NCI-H1436 treated with DMSO at 0.1 percent for 48 hours (cell line): Measurements from ENCODE around the gene APIP.

Experiments used
- DNase-seq: peaks from one replicate; lab custom pipeline; 2025; lab: John Stamatoyannopoulos, UW

The APIP gene

DNA sequence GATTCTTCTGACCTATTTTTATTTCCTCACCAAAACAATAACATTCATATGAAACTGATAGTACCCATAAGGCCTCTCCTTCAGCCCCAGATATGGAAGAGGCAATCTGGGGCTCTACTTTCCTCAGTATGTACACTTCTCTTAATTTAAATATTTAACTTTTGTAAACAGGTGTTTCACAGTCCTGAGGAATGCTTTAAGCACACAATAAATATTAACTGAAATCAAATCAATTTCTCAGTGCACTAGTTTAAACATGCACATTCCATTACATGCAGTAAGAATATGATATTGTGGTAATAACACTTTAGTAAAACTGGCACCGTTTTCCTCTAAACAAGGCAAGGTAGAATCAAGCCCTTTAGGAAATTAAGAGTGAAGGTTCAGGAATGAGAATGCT is 28.9 kb downstream of the APIP start:
- DNase-seq: no peak

DNA sequence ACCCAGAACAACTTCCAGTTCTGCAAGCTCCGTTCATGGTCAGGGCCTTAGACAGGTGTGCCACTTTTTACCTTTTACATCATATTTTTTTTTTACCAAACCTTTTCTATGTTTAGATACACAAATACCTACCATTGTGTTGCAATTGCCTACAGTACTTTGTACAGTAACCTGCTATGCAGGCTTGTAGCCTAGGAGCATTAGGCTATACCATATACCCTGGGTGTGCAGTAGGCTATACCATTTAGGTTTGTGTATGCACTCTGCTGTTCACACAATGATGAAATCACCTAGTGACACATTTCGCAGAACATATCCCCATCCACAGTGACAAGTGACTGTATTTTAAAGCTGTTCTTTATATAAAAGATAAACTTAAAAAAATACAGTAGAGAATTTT is 29.6 kb downstream of the APIP start:
- no peak for DNase-seq

DNA sequence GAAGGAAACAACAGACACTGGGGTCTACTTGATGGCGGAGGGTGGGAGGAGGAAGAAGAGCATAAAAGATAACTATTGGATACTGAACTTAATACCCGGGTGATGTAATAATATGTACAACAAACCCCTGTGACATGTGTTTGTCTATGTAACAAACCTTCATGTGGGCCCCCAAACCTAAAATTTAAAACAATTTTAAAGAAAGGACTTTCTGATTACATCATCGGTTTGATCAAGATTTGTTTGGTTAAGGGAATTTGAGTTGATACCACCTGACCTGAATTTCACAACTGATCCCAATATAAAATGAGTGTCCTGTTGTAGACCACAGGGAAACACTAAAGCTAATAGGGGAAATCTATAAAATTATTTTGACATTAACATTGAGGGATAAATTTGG is 34.3 kb downstream of the APIP start:
- no peak for DNase-seq

DNA sequence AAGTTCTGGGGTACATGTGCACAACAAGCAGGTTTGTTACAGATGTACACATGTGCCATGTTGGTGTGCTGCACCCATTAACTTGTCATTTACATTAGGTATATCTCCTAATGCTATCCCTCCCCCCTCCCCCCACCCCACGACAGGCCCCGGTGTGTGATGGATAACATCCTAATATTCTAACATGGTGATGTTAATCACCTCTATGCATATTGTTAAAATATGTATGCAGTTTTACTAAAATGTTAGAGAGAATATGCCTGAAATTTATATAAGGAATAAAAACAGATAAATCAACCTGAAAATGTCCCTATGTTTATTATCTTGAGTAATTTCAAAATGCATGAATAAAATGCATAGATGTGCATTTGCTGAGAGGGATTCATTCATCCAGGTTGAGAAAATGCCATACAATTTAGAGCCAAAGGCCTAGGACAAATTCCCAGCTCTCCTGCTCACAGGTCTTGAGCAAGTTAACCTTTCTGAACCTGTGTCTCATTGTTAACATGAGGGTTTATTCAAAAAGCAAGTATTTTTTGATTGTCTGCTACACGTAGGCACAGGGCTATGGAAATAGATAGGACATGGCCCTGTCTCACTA is 38.7 kb downstream of the APIP start:
- DNase-seq: no peak

DNA sequence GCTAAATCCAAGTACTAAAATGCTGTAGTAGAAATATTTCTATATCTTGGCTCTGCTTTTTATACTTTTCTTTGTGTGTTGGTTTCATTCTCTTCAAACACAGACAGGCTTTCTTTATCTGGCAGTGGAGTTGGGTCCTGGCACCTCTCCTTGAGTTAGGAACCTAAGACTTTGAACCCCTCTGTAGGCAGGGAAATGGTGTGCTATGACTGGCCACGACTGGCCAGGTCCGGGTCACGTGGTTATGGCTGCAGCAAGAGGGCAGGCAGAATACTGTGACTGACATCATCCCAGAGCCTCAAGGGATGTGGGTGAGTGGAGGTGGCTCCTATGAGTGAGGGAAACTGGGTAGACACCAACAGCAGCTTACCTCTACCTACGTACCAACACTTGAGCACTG is 42.0 kb downstream of the APIP start:
- DNase-seq: no peak

DNA sequence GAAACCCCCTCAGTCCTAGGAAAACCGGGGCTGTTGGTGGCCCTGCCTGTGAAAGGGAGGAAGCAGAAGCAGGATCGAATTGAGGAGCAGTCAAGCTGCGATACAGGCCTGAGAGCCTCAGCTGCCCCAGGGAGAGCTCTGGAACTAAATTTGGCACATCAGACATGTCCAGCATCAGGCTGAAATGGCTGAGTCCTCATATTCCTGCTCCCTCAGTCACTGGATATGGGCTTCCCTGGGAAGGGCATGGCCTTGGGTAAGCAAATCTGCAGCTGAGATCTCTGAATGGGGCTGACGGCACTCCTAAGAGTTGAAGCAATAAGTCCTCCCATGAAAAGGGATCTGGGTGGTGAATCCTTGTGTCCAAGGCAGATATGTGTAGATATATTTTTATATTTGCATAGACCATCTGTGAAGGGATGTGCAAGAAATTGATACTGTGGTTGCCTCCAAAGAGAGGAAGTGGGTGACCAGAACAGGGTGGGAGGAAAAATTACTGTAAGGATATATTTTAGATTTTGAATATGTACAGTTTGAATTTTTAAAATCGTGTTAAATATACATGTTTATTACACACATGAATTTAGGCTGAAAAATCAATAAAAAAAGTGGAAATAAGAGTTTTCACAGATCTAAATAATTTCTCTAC is 45.5 kb downstream of the APIP start:
- no peak for DNase-seq

DNA sequence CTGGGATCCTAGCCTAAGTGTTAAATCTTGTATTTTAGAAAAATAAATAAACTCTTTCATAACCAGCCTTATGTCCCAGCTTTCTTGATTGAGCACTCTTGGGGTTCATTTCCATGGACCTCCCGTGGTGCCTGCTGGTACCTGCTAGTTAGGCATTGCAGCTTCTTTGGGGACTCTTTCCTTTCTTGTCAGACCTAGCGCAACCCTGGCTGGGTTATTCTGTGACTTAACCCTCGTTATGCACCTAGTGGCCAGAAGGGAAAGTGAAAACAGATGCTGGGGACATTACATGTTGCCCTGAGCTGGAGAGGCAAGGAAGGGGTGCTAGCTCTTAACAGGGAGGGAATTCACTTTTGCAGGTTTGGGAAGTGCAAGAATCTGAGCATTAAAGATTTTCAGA is 46.8 kb downstream of the APIP start:
- no peak for DNase-seq

DNA sequence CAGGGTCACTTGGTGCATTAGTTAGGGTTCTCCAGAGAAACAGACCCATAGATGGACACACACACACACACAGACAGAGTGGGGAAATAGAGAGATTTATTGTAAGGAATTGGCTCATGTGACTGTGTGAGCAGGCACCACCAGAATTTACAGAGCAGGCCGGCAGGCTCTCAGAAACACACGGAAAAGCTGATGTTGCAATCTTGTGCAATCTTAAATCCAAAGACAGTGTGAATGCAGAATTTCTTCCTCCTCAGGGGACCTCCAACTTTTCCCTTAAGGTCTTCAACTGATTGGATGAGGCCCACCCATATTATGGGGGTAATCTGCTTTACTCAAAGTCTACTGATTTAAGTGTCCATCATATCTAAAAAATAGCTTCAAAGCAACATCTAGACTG is 49.8 kb downstream of the APIP start:
- DNase-seq: no peak

DNA sequence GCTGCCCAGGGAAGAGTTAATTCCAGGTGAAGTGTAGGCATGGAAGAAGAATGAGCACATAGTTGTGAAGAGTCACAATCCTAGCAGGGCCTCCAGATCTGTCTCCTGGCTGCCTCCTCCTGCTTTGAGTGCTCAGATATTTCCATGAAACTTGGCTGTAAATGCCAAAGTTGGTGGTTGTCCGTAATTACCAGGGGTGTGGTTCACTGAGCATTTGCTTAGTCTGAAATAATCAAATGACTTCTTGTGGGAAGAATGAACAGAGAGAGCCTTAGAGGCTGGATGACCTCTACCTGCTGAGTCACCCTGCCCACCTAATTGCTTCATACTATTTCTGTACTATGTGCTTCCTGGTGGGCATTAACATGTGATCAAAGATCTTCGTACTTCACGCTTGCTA is 50.9 kb downstream of the APIP start:
- no peak for DNase-seq

DNA sequence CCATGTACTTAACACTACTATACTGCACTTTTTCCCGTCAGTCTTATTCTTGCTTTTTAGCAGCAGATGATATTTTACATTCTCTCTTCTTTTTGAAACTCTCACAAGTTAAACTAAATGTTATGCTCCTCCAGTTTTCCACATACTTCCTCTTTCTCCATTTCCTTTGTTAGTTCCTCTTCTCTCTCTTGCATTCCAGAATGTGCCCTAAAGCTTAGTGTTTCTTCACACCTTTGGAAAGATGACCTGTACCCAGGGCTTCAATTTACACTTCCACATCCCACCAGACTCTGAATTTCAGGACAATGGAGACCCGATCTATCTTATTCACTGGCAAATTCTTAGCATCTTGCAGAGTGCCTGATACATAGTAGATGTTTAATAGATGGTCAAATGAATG is 51.8 kb downstream of the APIP start:
- no peak for DNase-seq

DNA sequence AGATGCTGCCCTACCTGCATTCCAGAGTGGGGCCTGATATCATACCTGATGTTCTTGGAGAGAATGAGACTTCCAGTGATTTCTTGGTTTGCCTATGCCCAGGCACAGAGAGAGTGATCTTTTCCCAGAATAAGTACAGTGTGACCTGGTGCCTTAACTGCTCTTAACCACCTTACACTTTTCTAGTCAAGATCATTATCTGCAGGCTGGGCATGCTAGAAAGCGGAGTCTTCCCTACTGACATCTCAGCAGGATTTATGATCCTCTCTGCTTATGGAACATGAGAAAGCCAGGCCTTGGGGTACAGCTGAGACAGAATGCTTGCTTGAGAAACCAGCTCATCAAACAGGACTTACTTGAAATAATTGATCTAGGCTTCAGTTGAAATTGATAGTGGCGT is 53.1 kb downstream of the APIP start:
- no peak for DNase-seq

DNA sequence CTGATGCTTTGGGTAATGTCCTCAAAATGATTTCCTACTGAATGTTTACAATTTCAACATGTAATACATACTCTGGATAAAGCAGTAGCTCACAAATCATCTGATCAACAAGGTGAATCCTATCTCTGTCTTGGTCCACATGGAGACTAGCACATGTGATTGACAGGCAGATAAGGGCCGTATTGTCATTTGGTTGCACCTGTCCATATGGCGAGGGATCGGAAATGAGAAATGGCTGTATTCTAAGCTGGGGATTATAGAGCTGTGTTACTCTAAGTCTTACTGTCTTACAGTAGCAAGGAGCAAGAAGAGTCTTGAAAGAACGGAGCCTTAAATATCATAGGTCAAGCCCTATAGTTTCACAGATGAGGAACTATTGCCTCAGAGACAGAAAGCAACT is 55.7 kb downstream of the APIP start:
- no peak for DNase-seq

DNA sequence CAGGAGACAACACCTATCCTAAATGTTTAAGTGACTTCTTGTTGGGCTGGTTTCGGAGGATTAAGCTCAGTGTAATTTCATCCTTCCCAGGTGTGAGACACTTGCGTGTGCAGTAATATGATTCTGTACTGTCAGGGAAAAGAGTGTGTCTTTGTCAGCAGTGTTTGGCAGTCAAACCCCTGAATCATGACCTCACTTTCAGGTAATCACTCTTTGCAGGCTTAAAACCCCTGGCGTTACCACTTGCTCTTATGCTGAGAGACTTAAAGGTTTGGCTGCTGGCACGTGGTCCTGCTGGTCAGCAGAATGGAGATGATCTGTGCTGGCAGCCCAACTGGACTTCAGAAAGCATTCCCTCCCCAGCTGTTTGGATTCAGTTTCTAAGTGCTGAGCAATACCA is 56.1 kb downstream of the APIP start:
- no peak for DNase-seq

DNA sequence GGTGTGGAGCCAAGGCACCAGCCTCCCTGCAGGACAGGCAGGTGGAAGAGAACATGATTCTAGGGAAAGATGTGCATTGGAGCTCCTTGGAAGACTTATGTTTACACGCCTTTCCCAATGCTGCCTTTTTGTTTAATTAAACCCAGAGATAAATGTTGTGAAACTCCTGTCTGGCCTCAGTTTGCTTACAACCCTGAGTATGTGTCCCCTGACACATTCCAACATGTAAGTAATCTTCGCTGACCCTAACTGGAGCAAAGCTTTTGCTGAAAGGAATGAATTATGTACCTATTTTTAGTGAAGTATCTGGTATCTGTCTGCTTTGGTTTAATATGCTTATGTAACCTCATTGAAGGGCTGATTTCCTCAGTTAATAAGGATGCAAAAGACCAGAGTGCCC is 56.7 kb downstream of the APIP start:
- DNase-seq: no peak

DNA sequence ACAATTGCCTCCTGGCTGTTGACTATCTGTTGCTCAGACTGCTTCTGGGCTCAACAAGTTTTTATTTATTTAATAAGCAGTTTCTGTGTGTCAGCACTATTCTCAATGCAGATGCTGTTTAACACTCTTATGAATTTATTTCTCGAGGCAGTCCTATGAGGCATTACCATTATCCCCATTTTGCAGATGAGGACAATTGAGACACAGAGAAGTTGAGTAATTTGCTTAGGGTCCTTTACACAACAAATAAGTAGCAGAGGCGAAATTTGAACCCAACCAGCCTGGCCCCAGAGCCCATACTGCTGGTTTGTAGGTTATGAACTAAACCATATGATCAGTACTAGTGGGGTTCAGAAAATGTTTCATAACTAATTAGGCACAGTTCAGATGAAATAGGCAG is 58.7 kb downstream of the APIP start:
- DNase-seq: no peak

DNA sequence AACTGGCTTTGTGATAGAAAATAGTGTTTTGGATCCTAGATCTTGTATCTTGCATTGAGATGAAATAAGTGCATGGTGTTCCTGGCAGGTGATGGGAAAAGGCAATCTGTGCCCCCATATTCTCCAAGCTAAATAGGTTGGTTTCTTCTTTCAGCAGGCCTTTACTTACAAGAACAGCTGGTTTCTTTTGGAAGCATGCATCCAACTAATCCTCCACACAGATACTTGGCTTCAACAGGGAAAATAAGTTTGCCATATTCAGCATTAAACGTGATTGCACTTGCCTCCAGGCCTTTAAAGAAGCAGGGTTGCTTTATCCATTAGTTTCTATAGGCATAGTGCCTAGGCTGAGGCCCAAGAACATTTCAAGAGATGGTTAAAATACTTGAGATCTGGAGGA is 59.9 kb downstream of the APIP start:
- no peak for DNase-seq

DNA sequence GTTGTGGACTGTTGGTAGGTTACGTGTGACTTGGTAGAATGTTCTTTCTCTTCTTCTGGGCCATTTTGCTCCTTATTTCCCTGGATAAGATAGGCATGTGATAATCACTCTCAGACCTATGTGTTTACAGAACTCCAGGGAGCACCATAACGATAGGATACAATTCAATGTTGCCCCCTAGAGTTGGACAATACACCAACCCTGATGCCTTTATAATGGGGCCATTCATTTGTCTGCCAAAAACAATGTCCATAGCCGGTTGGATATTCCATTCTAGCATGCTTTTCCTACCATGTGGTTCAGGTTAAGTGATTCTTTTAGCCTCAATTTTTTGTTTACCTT is 60.5 kb downstream of the APIP start:
- no peak for DNase-seq

DNA sequence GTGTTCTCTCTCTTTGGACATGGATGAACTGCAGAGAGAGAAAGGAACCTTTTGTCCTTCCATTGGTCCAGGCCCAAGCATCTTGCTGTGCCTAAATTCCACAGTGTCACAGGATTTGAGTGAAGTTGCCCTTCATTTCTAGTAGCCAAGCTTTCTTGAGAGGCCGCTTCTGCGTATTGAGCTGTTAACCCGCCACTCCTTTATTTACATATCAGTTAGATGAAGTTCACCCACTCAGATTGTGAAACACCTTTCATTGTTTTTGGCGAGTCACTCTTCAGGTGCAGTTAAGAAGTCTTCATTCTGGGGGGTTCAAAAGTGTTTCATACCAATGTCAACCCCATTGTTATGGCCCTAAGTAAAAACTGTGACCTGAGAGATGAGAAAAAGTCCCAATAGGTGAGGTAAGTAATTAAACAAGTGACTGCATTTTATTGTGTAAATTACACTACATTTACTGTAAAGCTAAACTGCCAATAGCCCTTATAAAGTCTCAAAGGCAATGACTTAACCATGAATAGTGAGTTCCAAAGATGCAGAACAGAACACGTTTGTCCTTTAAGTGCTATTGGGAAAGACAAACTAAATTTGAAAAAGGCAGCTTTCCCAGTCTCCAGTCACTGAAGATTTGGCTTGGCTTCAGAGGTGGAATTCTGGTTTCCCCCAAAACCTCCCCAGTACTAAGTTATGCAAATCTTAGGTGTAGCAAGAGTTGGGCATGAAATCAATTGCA is 61.0 kb downstream of the APIP start:
- no peak for DNase-seq

DNA sequence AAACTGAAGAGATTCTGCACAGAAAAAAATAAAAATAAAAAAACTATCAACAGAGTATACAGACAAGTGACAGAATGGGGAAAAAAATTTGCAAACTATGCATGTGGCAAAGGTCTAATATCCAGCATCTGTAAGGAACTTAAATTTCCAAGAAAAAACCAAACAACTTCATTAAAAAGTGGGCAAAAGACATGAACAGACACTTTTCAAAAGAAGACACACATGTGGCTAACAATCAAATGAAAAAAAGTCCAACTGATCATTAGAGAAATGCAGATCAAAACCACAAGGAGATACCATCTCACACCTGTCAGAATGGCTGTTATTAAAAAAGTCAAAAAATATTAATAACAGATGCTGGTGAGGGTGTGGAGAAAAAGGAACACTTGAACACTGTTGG is 64.3 kb downstream of the APIP start:
- no peak for DNase-seq

DNA sequence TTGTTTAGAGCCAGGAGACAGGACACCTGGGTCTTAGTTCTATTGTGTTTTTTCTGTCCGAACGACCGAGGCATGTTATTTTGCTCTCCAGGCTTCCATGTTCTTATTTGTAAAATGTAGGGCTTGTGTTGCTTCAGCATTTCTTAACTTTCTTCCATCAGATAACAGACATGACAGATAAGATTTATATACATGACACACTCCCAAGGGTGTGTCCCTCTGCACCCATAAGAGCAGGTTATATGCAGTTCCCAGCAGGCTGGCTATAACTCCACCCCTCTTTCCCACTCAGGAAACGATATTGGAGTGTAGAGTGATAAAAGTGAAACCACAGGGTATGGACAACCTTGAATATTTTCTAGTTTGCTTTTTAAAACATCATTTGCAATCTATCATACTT is 65.8 kb downstream of the APIP start:
- no peak for DNase-seq

DNA sequence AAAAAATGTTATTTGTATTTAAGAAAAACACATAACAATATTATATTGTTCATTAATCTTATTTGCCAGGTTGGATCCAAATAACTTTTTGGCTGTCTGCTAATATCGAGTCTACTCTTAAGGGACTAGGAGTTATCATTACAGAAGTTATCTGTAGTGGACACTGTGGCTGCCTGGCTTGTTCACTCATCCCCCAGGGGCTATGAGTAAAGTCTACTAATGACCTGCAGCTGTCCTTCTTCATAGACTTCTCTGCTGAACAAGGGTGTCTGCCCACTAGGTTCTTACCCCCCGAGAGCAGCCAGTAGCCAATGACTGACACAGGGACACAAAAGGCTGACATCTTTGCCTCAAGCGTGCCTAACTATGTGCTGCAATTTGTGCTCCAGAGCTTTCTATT is 69.7 kb downstream of the APIP start:
- no peak for DNase-seq

DNA sequence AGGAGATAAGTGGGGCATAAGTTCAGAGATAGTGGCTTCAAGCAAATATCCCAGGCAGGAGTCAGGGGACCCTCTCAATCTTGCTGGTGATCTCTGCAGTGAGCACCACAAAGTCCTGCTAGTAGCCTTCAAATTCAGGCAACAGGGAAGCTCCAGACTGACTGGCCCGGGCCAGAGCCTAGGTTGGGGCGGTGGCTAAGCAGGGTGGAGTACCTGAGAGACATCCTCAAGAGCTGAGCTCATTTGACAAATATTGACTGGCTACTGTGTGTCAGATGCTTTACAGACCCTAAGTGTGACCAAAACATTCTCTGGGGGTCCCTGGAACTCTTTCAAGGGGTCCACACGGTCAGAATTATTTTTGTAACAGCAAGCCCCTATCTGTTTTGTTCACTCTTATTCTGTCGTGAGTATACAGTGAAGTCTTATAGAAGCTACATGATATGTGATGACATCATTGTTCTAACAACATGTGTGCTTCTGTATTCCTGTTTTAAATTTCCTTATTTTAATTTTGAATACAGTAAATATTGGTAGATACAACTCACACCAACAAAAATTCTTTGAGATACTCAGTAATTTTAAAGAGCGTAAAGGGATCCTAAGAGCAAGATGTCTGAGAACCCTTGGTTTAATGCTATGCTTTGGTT is 71.6 kb downstream of the APIP start:
- DNase-seq: no peak

DNA sequence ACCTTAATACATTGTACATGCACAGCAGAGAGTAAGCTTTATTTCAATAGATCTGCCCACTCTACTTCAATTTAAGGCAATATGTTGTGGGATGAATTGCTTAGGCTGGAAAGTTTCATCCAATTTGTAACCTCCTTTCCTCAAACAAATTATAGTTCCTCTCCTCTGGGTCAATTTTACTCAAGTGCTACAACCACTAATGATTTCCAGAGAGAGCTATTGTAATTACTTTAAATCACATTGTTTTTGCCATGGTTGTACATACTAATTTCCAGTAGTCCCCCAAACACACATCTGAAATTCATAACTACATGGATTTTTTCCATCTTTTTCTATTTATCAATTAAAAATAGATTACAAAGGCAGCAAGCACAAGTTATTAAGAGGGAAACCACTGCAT is 72.9 kb downstream of the APIP start:
- no peak for DNase-seq
